Measurements from ENCODE around the gene KIAA0040.

Gene KIAA0040

DNA sequence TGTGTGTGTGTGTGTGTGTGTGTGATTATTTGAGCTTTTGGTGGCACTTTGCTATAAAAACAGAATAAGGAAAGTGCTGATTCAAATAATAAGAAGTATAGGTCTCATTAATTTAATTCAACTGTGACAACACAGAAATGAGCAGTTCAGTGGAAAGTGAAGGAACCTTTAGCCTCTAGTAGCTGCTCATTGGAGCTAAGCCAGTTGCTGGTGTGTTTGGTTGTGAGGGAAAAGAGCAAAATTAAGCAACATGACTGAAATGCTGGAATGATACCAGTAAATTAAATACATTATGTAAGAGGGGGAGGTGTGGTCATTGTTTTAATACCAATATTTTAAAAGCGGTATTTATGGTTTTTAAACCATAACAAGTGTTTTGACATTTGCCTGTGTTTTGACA, 55.2 kb downstream of the KIAA0040 start:
- Histone ChIP-seq H4K91ac (ENCODE audit: low read length) (no peak overlapping the region), H3K27ac (ENCODE audit: low read length, poor library complexity, severe bottlenecking) (no peak overlapping the region), H3K23ac (ENCODE audit: low read length in 2 of 2) (no peak overlapping the region), H3K9me3 (ENCODE audit: control insufficient read depth, low read length) (no peaks in the 10 kb centered on the region), H3K4ac (ENCODE audit: low read depth in 1 of 2, low read length in 2 of 2) (no peak overlapping the region), H2BK15ac (ENCODE audit: low read depth, poor library complexity, severe bottlenecking) (no peak overlapping the region), H3K4me2 (ENCODE audit: low read length, poor library complexity, severe bottlenecking) (no peak overlapping the region), H3K14ac (ENCODE audit: low read length in 2 of 2) (no peak overlapping the region), H2AK5ac (ENCODE audit: low read length, severe bottlenecking) (no peak overlapping the region), H3K79me1 (replicated peaks; ENCODE audit: low read length, poor library complexity, severe bottlenecking) (no peaks in the 10 kb centered on the region), H2BK5ac (ENCODE audit: low read depth, low read length, poor library complexity, severe bottlenecking) (no peak overlapping the region), H2BK120ac (ENCODE audit: low read depth, low read length) (no peak overlapping the region), H3K9ac (ENCODE audit: low read length) (no peak overlapping the region), H3K18ac (ENCODE audit: low read depth in 1 of 2, low read length in 2 of 2) (no peak overlapping the region), H2BK12ac (ENCODE audit: low read length in 2 of 2) (no peak overlapping the region), H3K27me3 (ENCODE audit: control insufficient read depth in 1 of 2, insufficient read depth in 1 of 2, low read length in 2 of 2) (peaks cover 3 to 15% of the 10 kb centered on the region in 2 experiments), H2AFZ (ENCODE audit: low read depth, low read length) (no peak overlapping the region), H3K4me1 (ENCODE audit: control insufficient read depth, insufficient read depth, low read depth, low read length) (peaks cover 2% of the 10 kb centered on the region), H3K4me3 (ENCODE audit: insufficient read depth in 1 of 2, low read depth in 1 of 2, low read length in 2 of 2) (no peak overlapping the region), H4K8ac (ENCODE audit: low read length) (no peak overlapping the region), H3K36me3 (ENCODE audit: control insufficient read depth in 1 of 2, insufficient read depth in 2 of 2, low read depth in 1 of 2, low read length in 2 of 2) (no peaks in the 10 kb centered on the region)
- DNase-seq, result no peak
- 92% methylated on average over 1 of the region's 1 CpG for WGBS

DNA sequence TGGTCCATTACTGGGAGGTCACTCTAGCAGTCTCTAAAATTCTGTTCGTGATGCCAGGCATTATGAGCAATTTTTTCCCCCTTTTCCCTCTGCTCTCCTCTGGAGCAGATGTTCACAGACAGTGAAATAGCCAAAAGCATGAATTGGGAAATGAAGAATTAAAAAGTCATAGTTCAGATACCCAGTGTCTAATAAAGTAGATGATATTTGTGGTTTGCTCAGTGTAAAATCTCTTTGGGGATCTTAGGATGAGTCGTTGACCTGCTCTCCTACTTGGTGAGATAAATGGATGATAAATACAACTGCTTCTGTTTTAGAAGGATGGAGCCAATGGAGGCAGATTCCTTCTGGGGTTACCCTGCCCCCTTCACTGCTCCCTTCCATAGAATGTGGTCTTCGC, 56.3 kb downstream of the KIAA0040 start:
- H2AFZ ChIP-seq (ENCODE audit: low read depth, low read length), result no peak overlapping the region
- H3K27ac ChIP-seq (ENCODE audit: low read length, poor library complexity, severe bottlenecking), result no peak overlapping the region
- H3K18ac ChIP-seq (ENCODE audit: low read depth in 1 of 2, low read length in 2 of 2), result no peak overlapping the region
- H3K4ac ChIP-seq (ENCODE audit: low read depth in 1 of 2, low read length in 2 of 2), result no peak overlapping the region
- H3K79me1 ChIP-seq (replicated peaks; ENCODE audit: low read length, poor library complexity, severe bottlenecking), result no peaks in the 10 kb centered on the region
- DNase-seq, result no peak
- H3K36me3 ChIP-seq (ENCODE audit: control insufficient read depth in 1 of 2, insufficient read depth in 2 of 2, low read depth in 1 of 2, low read length in 2 of 2), result no peaks in the 10 kb centered on the region
- no peaks in the 10 kb centered on the region for H3K9me3 ChIP-seq (ENCODE audit: control insufficient read depth, low read length)
- no peak overlapping the region for H2BK12ac ChIP-seq (ENCODE audit: low read length in 2 of 2)
- WGBS, result 73% methylated on average over 2 of the region's 3 CpGs
- no peak overlapping the region for H3K9ac ChIP-seq (ENCODE audit: low read length)
- no peak overlapping the region for H4K91ac ChIP-seq (ENCODE audit: low read length)
- H2BK15ac ChIP-seq (ENCODE audit: low read depth, poor library complexity, severe bottlenecking), result no peak overlapping the region
- H2AK5ac ChIP-seq (ENCODE audit: low read length, severe bottlenecking), result no peak overlapping the region
- H4K8ac ChIP-seq (ENCODE audit: low read length), result no peak overlapping the region
- no peak overlapping the region for H3K4me3 ChIP-seq (ENCODE audit: insufficient read depth in 1 of 2, low read depth in 1 of 2, low read length in 2 of 2)
- H2BK120ac ChIP-seq (ENCODE audit: low read depth, low read length), result no peak overlapping the region
- peaks cover 3 to 8% of the 10 kb centered on the region in 2 experiments for H3K27me3 ChIP-seq (ENCODE audit: control insufficient read depth in 1 of 2, insufficient read depth in 1 of 2, low read length in 2 of 2)
- H2BK5ac ChIP-seq (ENCODE audit: low read depth, low read length, poor library complexity, severe bottlenecking), result no peak overlapping the region
- H3K4me2 ChIP-seq (ENCODE audit: low read length, poor library complexity, severe bottlenecking), result no peak overlapping the region
- H3K14ac ChIP-seq (ENCODE audit: low read length in 2 of 2), result no peak overlapping the region
- H3K23ac ChIP-seq (ENCODE audit: low read length in 2 of 2), result no peak overlapping the region
- H3K4me1 ChIP-seq (ENCODE audit: control insufficient read depth, insufficient read depth, low read depth, low read length), result peaks cover 2% of the 10 kb centered on the region

DNA sequence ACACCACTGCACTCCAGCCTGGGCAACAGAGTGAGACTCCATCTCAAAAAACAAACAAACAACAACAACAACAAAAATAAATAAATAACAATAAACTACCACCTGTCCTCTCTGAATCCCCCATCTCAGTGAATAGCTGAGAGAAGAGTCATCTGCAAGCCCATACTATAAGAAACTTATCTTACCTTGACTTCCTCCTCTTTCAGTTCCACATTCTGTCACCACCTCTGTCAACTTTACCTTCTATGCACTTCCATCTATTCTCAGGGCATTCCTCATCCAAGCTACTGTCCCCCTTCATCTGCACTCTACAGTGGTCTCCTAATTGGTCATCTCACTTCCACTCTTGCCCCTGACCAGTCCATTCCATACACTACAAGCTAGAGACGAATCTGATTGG, 58.1 kb downstream of the KIAA0040 start:
- H3K4me2 ChIP-seq (ENCODE audit: low read length, poor library complexity, severe bottlenecking), result no peak overlapping the region
- no peak overlapping the region for H3K18ac ChIP-seq (ENCODE audit: low read depth in 1 of 2, low read length in 2 of 2)
- no peak overlapping the region for H3K27ac ChIP-seq (ENCODE audit: low read length, poor library complexity, severe bottlenecking)
- no peak overlapping the region for H3K4me3 ChIP-seq (ENCODE audit: insufficient read depth in 1 of 2, low read depth in 1 of 2, low read length in 2 of 2)
- no peak overlapping the region for H2BK120ac ChIP-seq (ENCODE audit: low read depth, low read length)
- H3K14ac ChIP-seq (ENCODE audit: low read length in 2 of 2), result no peak overlapping the region
- no peak overlapping the region for H4K91ac ChIP-seq (ENCODE audit: low read length)
- H2AFZ ChIP-seq (ENCODE audit: low read depth, low read length), result no peak overlapping the region
- H3K27me3 ChIP-seq (ENCODE audit: control insufficient read depth in 1 of 2, insufficient read depth in 1 of 2, low read length in 2 of 2), result peaks cover 3 to 7% of the 10 kb centered on the region in 2 experiments
- H3K9ac ChIP-seq (ENCODE audit: low read length), result no peak overlapping the region
- 62% methylated on average over 1 of the region's 1 CpG for WGBS
- H4K8ac ChIP-seq (ENCODE audit: low read length), result no peak overlapping the region
- no peak overlapping the region for H3K4ac ChIP-seq (ENCODE audit: low read depth in 1 of 2, low read length in 2 of 2)
- H3K79me1 ChIP-seq (replicated peaks; ENCODE audit: low read length, poor library complexity, severe bottlenecking), result no peaks in the 10 kb centered on the region
- peaks cover 2% of the 10 kb centered on the region for H3K4me1 ChIP-seq (ENCODE audit: control insufficient read depth, insufficient read depth, low read depth, low read length)
- H2BK12ac ChIP-seq (ENCODE audit: low read length in 2 of 2), result no peak overlapping the region
- no peaks in the 10 kb centered on the region for H3K9me3 ChIP-seq (ENCODE audit: control insufficient read depth, low read length)
- H2AK5ac ChIP-seq (ENCODE audit: low read length, severe bottlenecking), result no peak overlapping the region
- H2BK15ac ChIP-seq (ENCODE audit: low read depth, poor library complexity, severe bottlenecking), result no peak overlapping the region
- DNase-seq, result no peak
- no peaks in the 10 kb centered on the region for H3K36me3 ChIP-seq (ENCODE audit: control insufficient read depth in 1 of 2, insufficient read depth in 2 of 2, low read depth in 1 of 2, low read length in 2 of 2)
- H2BK5ac ChIP-seq (ENCODE audit: low read depth, low read length, poor library complexity, severe bottlenecking), result no peak overlapping the region
- no peak overlapping the region for H3K23ac ChIP-seq (ENCODE audit: low read length in 2 of 2)

DNA sequence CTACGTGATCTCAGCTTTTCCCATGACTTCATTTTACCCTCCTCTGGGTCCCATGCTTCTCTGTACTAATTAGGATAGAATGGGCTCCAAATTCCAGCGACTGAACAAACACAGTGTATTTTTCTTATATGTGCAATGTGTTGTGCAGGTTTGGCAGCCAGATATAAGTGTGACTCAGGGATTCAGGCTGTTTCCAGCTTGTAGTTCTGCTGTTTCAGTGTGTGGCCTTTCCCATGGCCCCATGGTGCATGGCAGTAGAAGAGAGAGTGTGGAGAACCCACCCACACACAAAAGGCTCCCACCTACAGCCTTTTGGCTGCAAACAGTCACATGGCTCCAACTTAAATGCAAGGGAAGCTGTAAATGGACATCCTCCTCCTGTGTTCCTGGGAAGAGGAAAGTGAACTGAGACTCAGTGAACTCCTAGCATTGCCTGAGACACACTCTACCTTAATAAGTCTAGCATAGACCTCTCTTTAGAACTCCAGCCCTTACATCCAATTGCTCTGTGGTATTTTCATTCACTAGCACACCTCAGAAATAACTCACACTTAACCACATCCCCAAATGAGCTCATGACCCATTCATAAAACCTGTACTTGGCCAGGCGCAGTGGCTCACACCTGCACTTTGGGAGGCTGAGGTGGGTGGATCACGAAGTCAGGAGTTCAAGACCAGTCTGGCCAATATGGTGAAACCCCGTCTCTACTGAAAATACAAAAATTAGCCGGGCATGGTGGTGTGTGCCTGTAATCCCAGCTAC, 58.7 kb downstream of the KIAA0040 start:
- WGBS, result 82% methylated on average over 6 of the region's 6 CpGs
- no peak for DNase-seq

More for the DNA sequence above, 58.7 kb downstream of the KIAA0040 start:
- H2BK5ac ChIP-seq (ENCODE audit: low read depth, low read length, poor library complexity, severe bottlenecking), result no peak overlapping the region
- H4K91ac ChIP-seq (ENCODE audit: low read length), result no peak overlapping the region
- H3K79me1 ChIP-seq (replicated peaks; ENCODE audit: low read length, poor library complexity, severe bottlenecking), result no peaks in the 10 kb centered on the region
- H2AFZ ChIP-seq (ENCODE audit: low read depth, low read length), result no peak overlapping the region
- H2AK5ac ChIP-seq (ENCODE audit: low read length, severe bottlenecking), result no peak overlapping the region
- no peak overlapping the region for H2BK15ac ChIP-seq (ENCODE audit: low read depth, poor library complexity, severe bottlenecking)
- H2BK12ac ChIP-seq (ENCODE audit: low read length in 2 of 2), result no peak overlapping the region
- peak overlapping the region in 1 of 2 experiments; percentile 39 for H3K14ac ChIP-seq (ENCODE audit: low read length in 2 of 2)
- peaks cover 2% of the 10 kb centered on the region for H3K4me1 ChIP-seq (ENCODE audit: control insufficient read depth, insufficient read depth, low read depth, low read length)
- H3K36me3 ChIP-seq (ENCODE audit: control insufficient read depth in 1 of 2, insufficient read depth in 2 of 2, low read depth in 1 of 2, low read length in 2 of 2), result no peaks in the 10 kb centered on the region
- H3K4me2 ChIP-seq (ENCODE audit: low read length, poor library complexity, severe bottlenecking), result no peak overlapping the region
- H4K8ac ChIP-seq (ENCODE audit: low read length), result no peak overlapping the region
- no peak overlapping the region for H3K4ac ChIP-seq (ENCODE audit: low read depth in 1 of 2, low read length in 2 of 2)
- no peak overlapping the region for H2BK120ac ChIP-seq (ENCODE audit: low read depth, low read length)
- H3K23ac ChIP-seq (ENCODE audit: low read length in 2 of 2), result no peak overlapping the region
- H3K18ac ChIP-seq (ENCODE audit: low read depth in 1 of 2, low read length in 2 of 2), result peak overlapping the region in 1 of 2 experiments; percentile 33
- no peaks in the 10 kb centered on the region for H3K9me3 ChIP-seq (ENCODE audit: control insufficient read depth, low read length)
- peaks cover 3 to 7% of the 10 kb centered on the region in 2 experiments for H3K27me3 ChIP-seq (ENCODE audit: control insufficient read depth in 1 of 2, insufficient read depth in 1 of 2, low read length in 2 of 2)
- no peak overlapping the region for H3K4me3 ChIP-seq (ENCODE audit: insufficient read depth in 1 of 2, low read depth in 1 of 2, low read length in 2 of 2)
- no peak overlapping the region for H3K9ac ChIP-seq (ENCODE audit: low read length)
- H3K27ac ChIP-seq (ENCODE audit: low read length, poor library complexity, severe bottlenecking), result no peak overlapping the region

Measured in mesenchymal stem cell (in vitro differentiated cells and primary cell).